HG02610 (cell line): Measurements from ENCODE around the gene SUPV3L1.
"Not testable (repeated sequence)": the region's sequence is repeated elsewhere in the genome, so short reads cannot be mapped to it uniquely, and the experiment has no call there.

Experiments
- ATAC-seq: cut with Tn5 transposase; IDR thresholded peaks from one replicate; pipeline ENCODE4 v1.9.1; 2021; ENCODE audit warnings: mild to moderate bottlenecking, moderate library complexity; ENCODE audit not compliant: unreplicated experiment

Gene SUPV3L1

DNA sequence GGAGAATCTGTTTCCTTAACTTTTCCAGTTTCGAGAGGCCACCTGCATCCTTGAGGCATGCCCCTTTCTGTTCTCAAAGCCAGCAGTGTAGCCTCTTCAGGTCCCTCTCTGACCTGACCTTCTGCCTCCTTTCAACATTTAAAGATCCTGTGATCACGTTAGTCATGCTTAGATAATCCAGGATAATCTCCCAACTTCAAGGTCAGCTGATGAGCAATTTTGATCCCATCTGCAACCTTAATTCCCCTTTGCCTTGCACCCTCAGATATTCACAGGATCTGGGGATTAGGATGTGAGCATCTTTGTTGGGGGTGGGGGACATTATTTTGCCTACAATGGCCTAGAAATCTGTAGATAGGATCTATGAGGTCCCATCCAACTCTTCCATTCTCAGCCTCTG is 48.1 kb downstream of the SUPV3L1 start:
- ATAC-seq, result no peak

GRCh38 chr10:69229616-69229916 is 49.5 kb downstream of the SUPV3L1 start:
- ATAC-seq, result no peak

DNA sequence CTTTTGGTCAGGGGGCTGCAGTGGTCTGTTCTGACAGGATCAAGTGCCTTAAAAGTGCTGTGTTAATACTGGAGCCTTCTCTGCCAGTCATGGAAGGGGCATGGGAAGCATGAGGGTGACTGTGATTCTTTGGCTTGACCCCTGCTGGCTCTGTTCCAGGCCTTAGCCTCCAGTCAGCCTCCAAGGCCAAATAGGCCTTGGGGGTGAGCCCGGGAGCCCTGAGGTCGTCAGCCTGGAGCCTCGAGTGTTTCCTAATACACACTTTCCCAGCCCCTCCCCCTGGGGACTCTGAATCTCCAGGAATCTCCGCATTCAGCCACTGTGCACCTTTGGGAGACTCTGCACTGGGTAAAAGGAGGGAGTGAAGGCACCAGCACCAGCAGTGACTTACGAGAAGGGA is 50.1 kb downstream of the SUPV3L1 start:
- ATAC-seq, result no peak

GRCh38 chr10:69232252-69232651 is 52.2 kb downstream of the SUPV3L1 start:
- no peak for ATAC-seq

DNA sequence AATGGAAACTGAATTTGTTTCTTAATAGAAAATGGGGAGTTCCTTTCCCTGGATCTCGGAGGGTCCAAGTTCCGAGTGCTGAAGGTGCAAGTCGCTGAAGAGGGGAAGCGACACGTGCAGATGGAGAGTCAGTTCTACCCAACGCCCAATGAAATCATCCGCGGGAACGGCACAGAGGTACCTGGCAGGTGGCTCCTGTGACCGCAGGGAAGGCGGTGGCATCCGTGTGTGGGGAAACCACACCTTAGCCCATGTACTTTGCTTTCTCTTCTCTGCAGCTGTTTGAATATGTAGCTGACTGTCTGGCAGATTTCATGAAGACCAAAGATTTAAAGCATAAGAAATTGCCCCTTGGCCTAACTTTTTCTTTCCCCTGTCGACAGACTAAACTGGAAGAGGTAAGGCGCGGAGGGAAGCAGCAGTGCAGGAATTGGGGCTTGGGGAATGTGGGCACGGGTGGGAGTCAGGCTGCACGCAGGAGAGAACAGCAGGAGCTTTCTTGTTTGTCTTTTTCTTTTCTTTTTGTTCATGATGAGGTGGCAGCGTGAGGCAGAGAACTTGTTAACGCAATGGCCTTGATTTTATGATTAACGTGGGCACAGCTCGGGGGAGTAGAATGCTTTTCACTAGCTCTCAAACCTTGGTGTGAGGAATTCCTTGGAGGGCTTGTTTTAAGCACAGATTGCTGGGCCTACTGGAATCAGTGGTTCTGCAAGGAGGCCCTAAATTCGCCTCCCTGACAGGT is 52.9 kb downstream of the SUPV3L1 start:
- ATAC-seq, result no peak

DNA sequence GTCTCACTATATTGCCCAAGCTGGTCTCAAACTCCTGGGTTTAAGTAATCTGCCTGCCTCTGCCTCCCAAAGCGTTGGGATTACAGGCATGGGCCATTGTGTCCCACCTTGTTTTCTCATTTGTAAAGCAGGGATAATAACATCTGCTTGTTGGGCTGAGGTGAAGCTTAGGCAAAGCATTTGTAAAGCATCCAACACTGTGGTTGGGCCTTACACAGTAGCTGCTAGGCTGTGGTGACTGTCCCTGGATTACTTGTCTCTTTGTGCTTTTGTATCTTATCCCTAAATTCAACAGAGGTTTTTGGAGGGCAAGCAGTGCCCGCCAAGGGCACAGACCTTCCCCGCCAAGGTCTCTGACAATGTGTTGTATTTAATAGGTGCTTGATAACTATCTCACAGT is 54.4 kb downstream of the SUPV3L1 start:
- no peak for ATAC-seq

GRCh38 chr10:69237528-69238159 is 57.6 kb downstream of the SUPV3L1 start:
- ATAC-seq, result peak; percentile 92

GRCh38 chr10:69239136-69239535 is 59.1 kb downstream of the SUPV3L1 start:
- no peak for ATAC-seq

- ATAC-seq, result no peak
Measured at GRCh38 chr10:69239816-69240434, 59.9 kb downstream of the SUPV3L1 start.

GRCh38 chr10:69240455-69240854 is 60.4 kb downstream of the SUPV3L1 start:
- ATAC-seq, result no peak

- ATAC-seq, result no peak
Measured at GRCh38 chr10:69241575-69241974, 61.5 kb downstream of the SUPV3L1 start.

DNA sequence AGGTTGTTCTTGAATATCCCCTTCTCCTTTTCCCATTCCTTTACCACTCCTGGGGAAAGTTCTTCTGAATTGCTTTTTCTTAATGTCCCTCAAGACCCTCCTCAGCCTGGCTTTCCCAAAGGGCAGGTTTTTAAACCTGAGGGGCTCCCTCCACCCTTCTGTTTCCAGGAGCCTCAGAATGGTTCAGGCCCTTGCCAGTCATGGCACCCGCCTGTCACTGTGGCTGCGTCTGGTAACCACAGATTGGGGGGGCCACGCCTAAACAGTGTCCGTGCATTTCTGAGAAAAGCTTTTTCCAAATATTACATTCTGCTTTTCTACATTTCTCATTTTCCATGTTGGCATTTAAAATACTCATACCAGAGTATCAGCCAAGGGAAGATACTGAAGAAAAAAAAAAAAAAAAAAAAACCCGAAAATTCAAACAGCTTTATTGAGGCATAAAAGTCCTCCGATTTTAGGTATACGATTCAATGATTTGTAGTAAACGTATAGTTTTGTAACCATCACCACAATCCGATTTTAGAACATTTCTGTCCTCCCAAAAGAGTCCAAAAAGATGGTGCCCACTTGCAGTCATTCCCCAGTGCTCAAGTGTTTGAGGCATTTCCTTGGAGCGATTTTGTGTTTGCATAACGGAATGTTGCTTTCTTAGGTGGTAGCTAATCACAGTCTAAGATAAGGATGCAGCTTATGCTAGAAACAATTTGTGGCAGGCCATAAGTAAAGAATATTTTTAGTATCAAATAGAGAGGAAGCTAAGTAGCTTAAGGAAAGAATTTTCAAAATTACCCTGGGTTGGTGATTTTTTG is 62.2 kb downstream of the SUPV3L1 start:
- no peak for ATAC-seq

DNA sequence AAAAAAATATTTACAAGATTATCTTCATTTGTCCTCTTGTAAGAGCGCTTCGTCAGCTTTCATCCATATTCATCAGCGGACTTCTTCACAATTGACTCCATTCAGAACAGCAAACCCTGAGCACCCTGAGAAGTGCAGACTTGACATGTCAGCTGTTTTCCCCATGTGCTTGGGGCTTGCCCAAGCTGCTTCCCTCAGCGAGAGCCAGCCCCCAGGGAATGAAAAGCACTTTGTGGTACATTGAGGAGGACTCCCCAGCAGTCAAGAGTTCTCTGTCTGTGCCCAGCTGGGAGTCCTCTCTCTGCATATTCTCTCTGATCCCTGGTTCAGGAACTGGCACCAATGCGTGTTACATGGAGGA is 62.8 kb downstream of the SUPV3L1 start:
- ATAC-seq, result no peak

DNA sequence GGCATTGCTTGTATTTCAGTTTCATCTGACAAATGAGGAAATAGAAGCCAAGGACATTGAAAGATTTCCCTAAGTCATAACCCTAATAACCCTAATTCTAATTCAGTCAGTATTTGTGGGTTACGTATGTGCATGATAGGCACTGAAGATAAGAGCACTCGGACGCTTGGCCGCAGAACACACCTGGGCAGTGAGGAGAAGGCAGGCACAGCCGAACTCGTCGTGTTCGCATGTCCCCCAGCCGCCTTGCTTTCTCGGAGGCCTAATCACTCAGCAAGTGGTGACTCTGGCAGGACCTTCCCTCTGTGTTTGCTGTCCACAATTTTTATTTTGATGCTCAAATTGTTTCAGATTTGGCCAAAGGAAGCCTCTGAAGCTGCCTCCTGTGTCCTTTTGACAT is 63.8 kb downstream of the SUPV3L1 start:
- no peak for ATAC-seq

GRCh38 chr10:69246036-69246435 is 66.0 kb downstream of the SUPV3L1 start:
- ATAC-seq, result no peak

DNA sequence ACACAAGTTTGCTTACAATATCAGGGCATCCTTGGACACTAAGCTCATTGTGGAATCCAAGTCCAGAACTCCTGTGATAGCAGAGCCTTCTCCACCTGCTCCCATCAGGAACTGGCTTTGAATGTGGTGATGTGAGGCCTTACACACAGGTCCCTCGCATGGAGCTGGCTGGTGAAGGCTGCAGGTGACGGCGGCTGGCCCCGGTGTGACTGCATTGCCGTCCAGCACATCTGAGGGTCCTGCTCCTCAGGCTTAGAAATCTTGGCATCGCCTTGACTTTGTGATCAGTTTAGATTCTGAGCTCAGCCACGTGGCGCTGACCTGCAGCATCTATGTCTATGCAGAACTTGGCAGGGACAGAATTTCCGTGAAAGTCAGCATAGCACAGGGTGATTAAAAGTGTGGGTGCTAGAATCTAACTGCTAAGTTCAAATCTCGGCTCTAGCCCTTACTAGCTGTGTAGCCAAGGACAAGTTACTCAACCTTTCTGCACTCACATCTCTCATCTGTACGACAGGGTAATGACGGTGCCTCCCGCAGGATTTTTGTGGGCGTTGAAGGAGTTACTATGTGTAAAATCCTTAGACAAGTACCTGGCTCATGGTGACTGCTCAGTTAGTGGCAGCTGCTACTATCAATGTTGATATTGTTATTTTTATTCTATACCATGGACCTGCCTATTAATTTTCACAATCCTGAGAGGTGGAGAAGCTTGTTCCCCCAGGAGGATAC is 66.7 kb downstream of the SUPV3L1 start:
- no peak for ATAC-seq

DNA sequence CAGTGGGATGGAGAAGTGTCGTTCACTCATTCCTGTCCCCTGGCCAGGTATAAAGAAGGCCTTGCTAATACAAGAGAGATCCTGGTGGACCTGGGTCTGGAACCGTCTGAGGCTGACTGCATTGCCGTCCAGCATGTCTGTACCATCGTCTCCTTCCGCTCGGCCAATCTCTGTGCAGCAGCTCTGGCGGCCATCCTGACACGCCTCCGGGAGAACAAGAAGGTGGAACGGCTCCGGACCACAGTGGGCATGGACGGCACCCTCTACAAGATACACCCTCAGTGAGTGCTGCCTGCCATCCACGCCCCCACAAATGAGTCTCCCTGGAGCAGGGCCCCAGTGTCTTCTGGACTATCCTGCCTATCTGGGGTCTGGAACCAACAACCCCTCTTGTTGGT is 67.3 kb downstream of the SUPV3L1 start:
- ATAC-seq, result no peak

GRCh38 chr10:69248117-69248730 is 68.2 kb downstream of the SUPV3L1 start:
- ATAC-seq, result no peak

DNA sequence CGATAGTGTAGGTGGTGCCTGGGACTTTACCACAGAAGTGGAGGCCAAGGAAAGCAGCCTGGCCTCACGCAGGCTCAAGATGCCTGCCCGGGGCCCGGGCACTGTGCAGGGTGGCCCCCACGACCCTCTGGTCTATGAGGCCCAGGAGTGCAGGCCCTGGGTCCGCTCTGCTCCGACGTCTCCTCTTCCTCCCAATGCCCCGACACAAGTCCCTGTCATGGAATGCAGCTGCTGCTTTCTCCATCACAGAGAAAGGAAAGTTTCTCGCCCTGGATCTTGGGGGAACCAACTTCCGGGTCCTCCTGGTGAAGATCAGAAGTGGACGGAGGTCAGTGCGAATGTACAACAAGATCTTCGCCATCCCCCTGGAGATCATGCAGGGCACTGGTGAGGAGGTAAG is 70.0 kb downstream of the SUPV3L1 start:
- ATAC-seq, result no peak

- not testable (repeated sequence) for ATAC-seq
Measured at GRCh38 chr10:69251417-69251816, 71.4 kb downstream of the SUPV3L1 start.

- ATAC-seq, result no peak
Measured at GRCh38 chr10:69253171-69253570, 73.1 kb downstream of the SUPV3L1 start.
